ENCODE results near the gene LRIT2.

The LRIT2 gene

DNA sequence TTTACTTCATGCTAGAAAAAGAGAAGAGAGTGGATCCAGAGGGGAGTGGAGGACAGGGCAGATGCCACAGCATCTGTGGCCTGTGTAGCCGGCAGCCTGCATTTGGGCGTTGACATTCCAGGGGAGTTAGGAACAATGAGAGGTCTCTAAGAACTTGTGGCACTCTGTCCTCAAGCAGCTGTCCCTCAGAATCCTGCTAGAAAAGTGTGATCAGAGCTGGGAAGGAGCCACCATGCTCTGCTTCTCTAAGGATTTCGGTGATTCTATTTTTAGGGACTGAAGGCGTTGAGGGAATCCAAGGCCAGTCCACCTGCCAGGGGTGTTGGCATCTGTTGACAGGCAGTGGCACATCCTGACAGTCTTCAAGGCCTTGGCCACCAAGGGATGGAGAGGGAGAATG, 7.6 kb downstream of the LRIT2 start:
- DNase-seq (ENCODE audit: low spot score) = no peak
- no peak overlapping the region for H3K4me3 ChIP-seq

DNA sequence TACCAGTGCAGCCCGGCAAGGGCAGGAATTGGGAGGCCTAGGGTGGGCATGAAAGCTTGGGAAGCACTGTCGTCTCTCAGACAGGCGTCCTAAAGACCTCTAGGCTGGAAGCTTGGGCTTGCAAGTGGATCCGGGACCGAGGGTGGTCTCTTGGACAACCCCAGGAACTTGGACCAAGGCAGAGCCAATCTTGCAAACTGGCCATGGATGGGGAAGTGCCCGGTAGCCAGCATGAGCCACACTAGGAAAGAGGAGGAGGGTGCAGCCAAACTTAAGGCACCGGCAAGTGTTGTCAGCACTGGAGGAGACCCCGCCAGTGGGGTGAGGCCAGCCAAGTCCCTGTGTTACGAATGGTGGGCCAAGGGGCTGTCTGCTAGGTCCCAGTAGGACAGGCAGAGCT, 8.5 kb downstream of the LRIT2 start:
- no peak overlapping the region for H3K4me3 ChIP-seq
- DNase-seq (ENCODE audit: low spot score) = no peak
- H3K27ac ChIP-seq = no peak overlapping the region
- TF ChIP-seq, protein P1, sequence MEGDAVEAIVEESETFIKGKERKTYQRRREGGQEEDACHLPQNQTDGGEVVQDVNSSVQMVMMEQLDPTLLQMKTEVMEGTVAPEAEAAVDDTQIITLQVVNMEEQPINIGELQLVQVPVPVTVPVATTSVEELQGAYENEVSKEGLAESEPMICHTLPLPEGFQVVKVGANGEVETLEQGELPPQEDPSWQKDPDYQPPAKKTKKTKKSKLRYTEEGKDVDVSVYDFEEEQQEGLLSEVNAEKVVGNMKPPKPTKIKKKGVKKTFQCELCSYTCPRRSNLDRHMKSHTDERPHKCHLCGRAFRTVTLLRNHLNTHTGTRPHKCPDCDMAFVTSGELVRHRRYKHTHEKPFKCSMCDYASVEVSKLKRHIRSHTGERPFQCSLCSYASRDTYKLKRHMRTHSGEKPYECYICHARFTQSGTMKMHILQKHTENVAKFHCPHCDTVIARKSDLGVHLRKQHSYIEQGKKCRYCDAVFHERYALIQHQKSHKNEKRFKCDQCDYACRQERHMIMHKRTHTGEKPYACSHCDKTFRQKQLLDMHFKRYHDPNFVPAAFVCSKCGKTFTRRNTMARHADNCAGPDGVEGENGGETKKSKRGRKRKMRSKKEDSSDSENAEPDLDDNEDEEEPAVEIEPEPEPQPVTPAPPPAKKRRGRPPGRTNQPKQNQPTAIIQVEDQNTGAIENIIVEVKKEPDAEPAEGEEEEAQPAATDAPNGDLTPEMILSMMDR (IDR thresholded peaks at IDR 0.05) = no peak

More for the DNA sequence above, 7.6 kb downstream of the LRIT2 start:
- no peak overlapping the region for H3K27ac ChIP-seq
- TF ChIP-seq, protein P1 (IDR thresholded peaks at IDR 0.05) = no peak

DNA sequence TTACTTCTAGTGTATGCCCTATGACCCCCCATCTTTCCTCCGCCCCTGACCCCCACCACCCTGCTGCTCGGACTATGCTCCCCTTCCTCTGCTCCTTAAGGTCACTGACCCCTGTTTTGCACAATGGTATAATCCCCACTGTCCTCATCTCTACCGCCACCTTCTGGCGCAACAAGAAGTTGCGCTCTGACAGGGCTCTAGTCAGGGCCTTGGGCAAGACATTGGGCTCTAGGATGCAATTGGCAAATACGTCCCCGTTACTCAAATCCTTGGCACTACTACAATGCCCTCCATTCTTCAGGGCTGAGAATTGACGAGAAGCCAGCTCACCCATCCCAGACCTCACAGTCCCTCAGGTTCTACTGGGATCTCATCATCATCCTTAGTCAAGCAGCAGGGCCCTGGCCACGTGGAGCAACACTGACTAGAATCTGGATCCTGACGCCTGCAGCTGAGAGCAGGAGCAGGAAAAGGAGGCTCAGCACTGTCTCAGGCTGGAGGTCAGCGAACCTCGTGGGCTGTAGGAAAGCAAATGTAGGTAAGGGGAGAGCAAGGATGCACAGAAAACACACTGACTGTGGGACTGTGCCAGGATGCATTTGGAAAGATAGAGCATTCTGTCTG, 10.6 kb downstream of the LRIT2 start:
- no peak overlapping the region for H3K27ac ChIP-seq
- TF ChIP-seq, protein P1 (IDR thresholded peaks at IDR 0.05) = no peak
- no peak overlapping the region for H3K4me3 ChIP-seq
- no peak for DNase-seq (ENCODE audit: low spot score)

DNA sequence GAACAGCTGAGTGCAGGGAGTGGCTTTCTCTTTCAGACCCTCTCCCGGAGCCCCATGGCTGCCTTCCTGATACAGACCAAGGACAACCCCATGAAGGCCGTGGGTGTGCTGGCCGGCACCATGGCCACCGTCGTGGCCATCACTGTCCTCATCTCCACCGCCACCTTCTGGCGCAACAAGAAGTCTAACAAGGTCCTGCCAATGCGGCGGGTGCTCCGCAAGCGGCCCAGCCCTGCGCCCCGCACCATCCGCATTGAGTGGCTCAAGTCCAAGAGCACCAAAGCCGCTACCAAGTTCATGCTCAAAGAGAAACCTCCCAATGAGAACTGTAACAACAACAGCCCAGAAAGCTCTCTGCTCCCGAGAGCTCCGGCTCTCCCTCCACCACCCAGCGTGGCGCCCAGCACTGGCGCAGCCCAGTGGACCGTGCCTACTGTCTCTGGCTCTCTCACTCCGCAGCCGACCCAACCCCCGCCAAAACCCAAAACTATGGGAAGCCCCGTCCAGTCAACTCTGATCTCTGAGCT, 11.2 kb downstream of the LRIT2 start:
- no peak for DNase-seq (ENCODE audit: low spot score)
- H3K4me3 ChIP-seq = no peak overlapping the region
- TF ChIP-seq, protein P1 (IDR thresholded peaks at IDR 0.05) = no peak
- no peak overlapping the region for H3K27ac ChIP-seq

DNA sequence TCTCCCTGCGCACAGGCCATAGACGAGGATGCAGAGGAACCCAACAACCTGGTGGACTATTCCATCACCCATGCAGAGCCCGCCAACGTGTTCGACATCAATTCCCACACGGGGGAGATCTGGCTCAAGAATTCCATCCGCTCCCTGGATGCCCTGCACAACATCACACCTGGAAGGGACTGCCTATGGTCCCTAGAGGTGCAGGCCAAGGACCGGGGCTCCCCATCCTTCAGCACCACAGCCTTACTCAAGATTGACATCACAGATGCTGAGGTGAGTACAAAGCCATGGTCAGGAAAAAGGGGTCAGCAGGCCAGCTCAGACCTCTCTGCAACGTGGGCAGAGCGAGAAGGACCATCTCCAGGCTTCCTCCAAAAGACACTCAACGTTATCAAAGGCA, 12.3 kb downstream of the LRIT2 start:
- Histone ChIP-seq H3K27ac (no peak overlapping the region), H3K4me3 (no peak overlapping the region)
- DNase-seq (ENCODE audit: low spot score) = no peak
- TF ChIP-seq, protein P1 (IDR thresholded peaks at IDR 0.05) = no peak

DNA sequence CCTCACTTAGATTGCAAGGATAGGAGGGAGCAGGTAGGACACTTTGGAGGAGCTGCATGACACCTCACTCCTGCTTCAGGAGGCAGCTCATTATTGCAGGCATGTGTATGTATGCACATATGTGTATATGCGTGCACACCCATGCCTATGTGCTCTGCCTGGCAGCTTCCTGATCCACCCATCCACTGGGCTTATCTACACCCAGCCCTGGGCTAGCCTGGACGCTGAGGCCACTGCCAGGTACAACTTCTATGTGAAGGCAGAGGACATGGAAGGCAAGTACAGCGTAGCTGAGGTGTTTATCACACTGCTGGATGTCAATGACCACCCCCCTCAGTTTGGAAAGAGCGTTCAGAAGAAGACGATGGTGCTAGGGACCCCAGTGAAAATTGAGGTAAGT, 13.3 kb downstream of the LRIT2 start:
- H3K27ac ChIP-seq = no peak overlapping the region
- DNase-seq (ENCODE audit: low spot score) = no peak
- TF ChIP-seq, protein P1 (IDR thresholded peaks at IDR 0.05) = no peak
- H3K4me3 ChIP-seq = no peak overlapping the region

DNA sequence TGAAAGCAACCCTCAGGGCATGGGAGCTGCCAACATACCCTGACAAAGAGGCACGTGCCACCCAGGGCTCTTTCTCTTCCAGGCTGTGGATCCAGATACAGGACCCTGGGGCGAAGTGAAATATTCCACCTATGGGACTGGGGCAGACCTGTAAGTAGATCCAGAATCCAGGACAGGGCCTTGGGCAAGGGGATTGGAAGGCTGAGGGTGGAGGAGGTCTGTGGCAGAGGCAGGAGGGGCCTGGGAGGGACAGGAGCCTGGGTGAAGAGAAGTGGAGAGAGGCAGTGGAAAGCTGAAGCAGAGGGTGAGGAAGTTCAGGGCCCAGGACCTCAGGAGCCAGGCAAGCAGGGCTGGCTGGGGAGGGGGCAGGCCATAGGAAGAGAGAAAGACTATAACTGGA, 13.8 kb downstream of the LRIT2 start:
- DNase-seq (ENCODE audit: low spot score) = no peak
- TF ChIP-seq, protein P1 (IDR thresholded peaks at IDR 0.05) = no peak
- H3K4me3 ChIP-seq = no peak overlapping the region
- H3K27ac ChIP-seq = no peak overlapping the region

Measured in coronary artery (tissue), 2 donors.